Lung (tissue), 12 donors: ENCODE measurements around the gene NOC3L. TPM values are rescaled to one million over a fixed set of nuclear protein-coding genes. Genes with fewer than 3 reads are reported as not detected.

ENCODE experiments used
- ATAC-seq: fragments of 200-7000 bp; cut with Tn5 transposase; one replicate; pipeline ENCODE4 v1.9.1; 2020; ENCODE audit warnings: moderate number of reproducible peaks; ENCODE audit not compliant: insufficient read depth, low FRiP score
- DNase-seq, 3 donors: peaks; one replicate each; pipeline ENCODE4 v3.0.0-alpha.2; 2013 to 2017
- H3K27ac ChIP-seq, 2 donors: one replicate each; pipeline ENCODE4 v1.5.1; 2013; ENCODE audit warnings: mild to moderate bottlenecking in 2 of 2, moderate library complexity in 2 of 2, control low read depth in 1 of 2, inconsistent platforms in 1 of 2, low read depth in 1 of 2, low read length in 1 of 2
- H3K27me3 ChIP-seq, 3 donors: one replicate each; pipeline ENCODE4 v1.5.1; 2013; ENCODE audit warnings: low read length in 2 of 3; ENCODE audit not compliant: control insufficient read depth in 3 of 3, insufficient read depth in 3 of 3
- H3K36me3 ChIP-seq, 4 donors: one replicate each; pipeline ENCODE4 v1.5.1; 2013; ENCODE audit warnings: low read length in 4 of 4, mild to moderate bottlenecking in 1 of 4, moderate library complexity in 1 of 4; ENCODE audit not compliant: control insufficient read depth in 4 of 4, insufficient read depth in 4 of 4
- H3K4me1 ChIP-seq, 5 donors: one replicate each; pipeline ENCODE4 v1.5.1; 2013; ENCODE audit warnings: low read length in 5 of 5, mild to moderate bottlenecking in 2 of 5, moderate library complexity in 1 of 5; ENCODE audit not compliant: control insufficient read depth in 5 of 5, insufficient read depth in 5 of 5
- H3K4me3 ChIP-seq: one replicate; pipeline ENCODE4 v1.5.1; 2013; ENCODE audit warnings: mild to moderate bottlenecking, control low read depth, moderate library complexity
- H3K9ac ChIP-seq, 2 donors: one replicate each; pipeline ENCODE4 v1.5.1; 2013; ENCODE audit warnings: low read length in 2 of 2, control low read depth in 1 of 2; ENCODE audit not compliant: insufficient read depth in 1 of 2
- H3K9me3 ChIP-seq, 4 donors: one replicate each; pipeline ENCODE4 v1.5.1; 2013; ENCODE audit warnings: low read length in 3 of 4, mild to moderate bottlenecking in 1 of 4, moderate library complexity in 1 of 4; ENCODE audit not compliant: control insufficient read depth in 4 of 4, insufficient read depth in 3 of 4
- WGBS, 2 donors: extraction: QIAGEN DNeasy Blood & Tissue Kit; methylation state at CpG; one replicate each; pipeline ENCODE4 v1.1.7; 2013; 5-methylcytosine and 5-hydroxymethylcytosine counted together
- polyA plus RNA-seq, 2 donors: library from polyadenylated mRNA; stranded (reverse); fragments of 200-250 nt; gene quantifications; one replicate each; pipeline ENCODE4 v1.2.1, GENCODE V29; 2013
- total RNA-seq, 2 donors: library from RNA; depleted of rRNA in 1 of 2; stranded (reverse); fragments of >200 nt in 1 of 2; gene quantifications; one replicate each; pipeline ENCODE4 v1.2.1, GENCODE V29; 2014 to 2021
- TF ChIP-seq, protein P1 (sequence below): IDR thresholded peaks from 2 replicates; pipeline ENCODE4 v1.5.1; 2012; ENCODE audit warnings: mild to moderate bottlenecking; ENCODE audit errors: control extremely low read depth, extremely low read depth
- donor health status: control.
- donor health status: control.
- donor health status: Bipolar disorder and iron deficiency.
- donor health status: healthy.
- donor health status: DM: yes; HTN: yes; CAD: no.

The NOC3L gene
- total and polyA plus RNA-seq, 4 donors, result 4.5 to 20.8 (median 10.1) TPM

GRCh38 chr10:94403380-94404213, 40.9 kb upstream of the NOC3L start:
- peak overlapping the region; percentile 89 for H3K4me3 ChIP-seq
- peaks cover 0 to 12% (median 4%) of the 10 kb centered on the region in 5 donors for H3K4me1 ChIP-seq
- DNase-seq (peak; percentile 78 to 85 (median 84)), ATAC-seq (peak; percentile 63)
- WGBS, 2 donors, result 0 to 1% methylated on average over 39 to 51 of the region's 51 CpGs
- H3K27ac ChIP-seq, result peak overlapping the region; percentile 98
- no peaks in the 10 kb centered on the region for H3K9me3 ChIP-seq
- no peaks in the 10 kb centered on the region for H3K27me3 ChIP-seq
- TF ChIP-seq, protein P1, sequence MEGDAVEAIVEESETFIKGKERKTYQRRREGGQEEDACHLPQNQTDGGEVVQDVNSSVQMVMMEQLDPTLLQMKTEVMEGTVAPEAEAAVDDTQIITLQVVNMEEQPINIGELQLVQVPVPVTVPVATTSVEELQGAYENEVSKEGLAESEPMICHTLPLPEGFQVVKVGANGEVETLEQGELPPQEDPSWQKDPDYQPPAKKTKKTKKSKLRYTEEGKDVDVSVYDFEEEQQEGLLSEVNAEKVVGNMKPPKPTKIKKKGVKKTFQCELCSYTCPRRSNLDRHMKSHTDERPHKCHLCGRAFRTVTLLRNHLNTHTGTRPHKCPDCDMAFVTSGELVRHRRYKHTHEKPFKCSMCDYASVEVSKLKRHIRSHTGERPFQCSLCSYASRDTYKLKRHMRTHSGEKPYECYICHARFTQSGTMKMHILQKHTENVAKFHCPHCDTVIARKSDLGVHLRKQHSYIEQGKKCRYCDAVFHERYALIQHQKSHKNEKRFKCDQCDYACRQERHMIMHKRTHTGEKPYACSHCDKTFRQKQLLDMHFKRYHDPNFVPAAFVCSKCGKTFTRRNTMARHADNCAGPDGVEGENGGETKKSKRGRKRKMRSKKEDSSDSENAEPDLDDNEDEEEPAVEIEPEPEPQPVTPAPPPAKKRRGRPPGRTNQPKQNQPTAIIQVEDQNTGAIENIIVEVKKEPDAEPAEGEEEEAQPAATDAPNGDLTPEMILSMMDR, result no peak
- no peaks in the 10 kb centered on the region for H3K36me3 ChIP-seq
- H3K9ac ChIP-seq, result peak overlapping the region; percentile 75 to 98

DNA sequence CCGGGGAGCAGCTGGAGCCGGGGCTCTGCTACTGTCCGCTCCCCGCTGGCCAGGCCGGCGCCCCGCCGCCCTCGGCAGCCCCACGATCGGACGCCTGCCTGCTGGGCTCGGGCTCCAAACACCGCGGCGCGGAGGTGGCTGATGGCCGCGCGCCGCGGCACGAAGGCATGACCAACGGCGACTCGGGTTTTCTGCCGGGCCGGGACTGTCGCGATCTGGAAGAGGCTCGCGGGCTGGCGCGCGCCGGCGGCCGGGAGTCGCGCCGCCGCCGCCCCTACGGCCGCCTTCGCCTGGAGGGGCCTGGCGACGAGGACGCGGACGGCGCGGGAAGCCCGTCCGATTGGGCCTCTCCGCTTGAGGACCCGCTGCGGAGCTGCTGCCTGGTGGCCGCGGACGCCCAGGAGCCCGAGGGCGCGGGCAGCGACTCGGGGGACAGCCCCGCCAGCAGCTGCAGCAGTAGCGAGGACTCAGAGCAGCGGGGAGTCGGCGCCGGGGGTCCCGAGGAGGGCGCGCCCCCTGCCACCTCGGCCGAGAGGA, 40.2 kb upstream of the NOC3L start:
- Histone ChIP-seq H3K9ac (peak overlapping the region; percentile 61 to 75), H3K36me3 (no peaks in the 10 kb centered on the region), H3K9me3 (no peaks in the 10 kb centered on the region), H3K4me1 (peaks cover 0 to 12% (median 4%) of the 10 kb centered on the region in 5 donors), H3K27ac (peak overlapping the region; percentile 98), H3K27me3 (no peaks in the 10 kb centered on the region), H3K4me3 (peak overlapping the region; percentile 89)
- TF ChIP-seq, protein P1, result no peak
- peak in 2 of 3 donors; percentile 57 for DNase-seq
- WGBS, 2 donors, result 0% methylated on average over 53 to 77 of the region's 77 CpGs
- peak; percentile 43 for ATAC-seq

GRCh38 chr10:94402204-94402842, 39.6 kb upstream of the NOC3L start, which contains the start of gene TBC1D12:
Gene TBC1D12 (plus strand): TSS chr10:94402541. CDS start chr10:94402614, 73 bp downstream.
- Histone ChIP-seq H3K27me3 (no peaks in the 10 kb centered on the region), H3K4me1 (peaks cover 0 to 12% (median 4%) of the 10 kb centered on the region in 5 donors)

More at GRCh38 chr10:94402204-94402842, 39.6 kb upstream of the NOC3L start, which contains the start of gene TBC1D12:
- peak within 1 kb of the TSS; percentile 98 for H3K27ac ChIP-seq
- peak; percentile 92 for ATAC-seq
- peak; percentile 96 to 98 (median 97) for DNase-seq
- peak within 1 kb of the TSS; percentile 89 for H3K4me3 ChIP-seq
- peak within 1 kb of the TSS; percentile 72 to 75 for H3K9ac ChIP-seq
- TF ChIP-seq, protein P1, result no peak
- 1% methylated on average over 51 to 56 of the region's 56 CpGs for WGBS, 2 donors
- no peaks in the 10 kb centered on the region for H3K9me3 ChIP-seq
- H3K36me3 ChIP-seq, result no peaks in the 10 kb centered on the region
